Activated CD8-positive, alpha-beta T cell treated with anti-CD3 and anti-CD28 coated beads for 36 hours (primary cell): ENCODE data around the gene PAK1. TPM values are rescaled to one million over a fixed set of nuclear protein-coding genes. Genes with fewer than 3 reads are reported as not detected.
A peak's percentile ranks its signal among the peaks of the same experiment; 100 is the strongest.

Experiments used
- ATAC-seq: fragments of 200-7000 bp; cut with Tn5 transposase; one replicate; pipeline ENCODE4 v1.10.0; 2021; ENCODE audit warnings: mild to moderate bottlenecking, moderate library complexity
- CTCF ChIA-PET: fragments of 350-600 bp; sonication (Branson Sonifier 250); formaldehyde crosslinking; loops from one replicate; lab custom pipeline; 2021; ENCODE audit warnings: antibody characterized with exemption; lab: Charles Lee
- POLR2A ChIA-PET: fragments of 350-600 bp; sonication (Branson Sonifier 250); formaldehyde crosslinking; loops from one replicate; lab custom pipeline; 2021; ENCODE audit warnings: antibody characterized with exemption; lab: Charles Lee
- DNase-seq: peaks from one replicate; pipeline ENCODE4 v3.0.0-alpha.2; 2020
- H3K27ac Mint-ChIP-seq: one replicate; pipeline ENCODE4 v1.8.0; 2021; ENCODE audit warnings: mild to moderate bottlenecking, mixed read lengths
- H3K27me3 Mint-ChIP-seq: one replicate; pipeline ENCODE4 v1.8.0; 2021; ENCODE audit warnings: mixed read lengths
- H3K36me3 Mint-ChIP-seq: one replicate; pipeline ENCODE4 v1.8.0; 2021; ENCODE audit warnings: low read depth, mixed read lengths
- H3K4me1 Mint-ChIP-seq: one replicate; pipeline ENCODE4 v1.8.0; 2021; ENCODE audit warnings: low read depth, mixed read lengths
- H3K4me3 Mint-ChIP-seq: one replicate; pipeline ENCODE4 v1.8.0; 2021; ENCODE audit warnings: mild to moderate bottlenecking, moderate library complexity, mixed read lengths
- H3K9me3 Mint-ChIP-seq: one replicate; pipeline ENCODE4 v1.8.0; 2021; ENCODE audit warnings: mixed read lengths
- CTCF ChIP-seq: fragments of 200-600 bp; IDR thresholded peaks from one replicate; pipeline ENCODE4 v1.8.0; 2022; ENCODE audit warnings: antibody characterized with exemption, mild to moderate bottlenecking
- intact Hi-C: fragments of 100-400 bp; cut with micrococcal nuclease; formaldehyde crosslinking; loops from one replicate; pipeline ENCODE4 v1.10.0; 2022
- total RNA-seq, 2 experiments: library from RNA; stranded (reverse); gene quantifications; one replicate each; pipeline ENCODE4 v1.2.3, GENCODE V29; 2021

The PAK1 gene
- total RNA-seq, 2 experiments from 2014 or later = 43.8 to 49.9 TPM

- ChIA-PET CTCF (no interaction called here), POLR2A (no interaction called here)
- intact Hi-C loops = no loop called here
- ATAC-seq (no peak), DNase-seq (no peak)
- Mint-ChIP-seq H3K27me3 (no peaks in the 10 kb centered on the region), H3K9me3 (no peaks in the 10 kb centered on the region), H3K4me1 (peaks cover 11% of the 10 kb centered on the region), H3K27ac (no peak overlapping the region), H3K36me3 (no peaks in the 10 kb centered on the region), H3K4me3 (no peak overlapping the region)
- no peak for TF ChIP-seq CTCF
These were observed 163.2 kb downstream of the PAK1 start for GRCh38 chr11:77310721-77311120.

- no peaks in the 10 kb centered on the region for H3K9me3 Mint-ChIP-seq
- no peak overlapping the region for H3K4me3 Mint-ChIP-seq
- peaks cover 11% of the 10 kb centered on the region for H3K4me1 Mint-ChIP-seq
- intact Hi-C loops = no loop called here
- no peak for ATAC-seq
- TF ChIP-seq CTCF = no peak
- DNase-seq = no peak
- H3K27me3 Mint-ChIP-seq = no peaks in the 10 kb centered on the region
- ChIA-PET CTCF (no interaction called here), POLR2A (no interaction called here)
- H3K27ac Mint-ChIP-seq = no peak overlapping the region
- H3K36me3 Mint-ChIP-seq = no peaks in the 10 kb centered on the region
These were observed 164.4 kb downstream of the PAK1 start for GRCh38 chr11:77309401-77310085.

- H3K4me3 Mint-ChIP-seq = no peak overlapping the region
- intact Hi-C loops = no loop called here
- no peaks in the 10 kb centered on the region for H3K36me3 Mint-ChIP-seq
- peak; percentile 70 for ATAC-seq
- DNase-seq = no peak
- no peak overlapping the region for H3K27ac Mint-ChIP-seq
- ChIA-PET CTCF (no interaction called here), POLR2A (no interaction called here)
- no peak for TF ChIP-seq CTCF
- H3K9me3 Mint-ChIP-seq = no peaks in the 10 kb centered on the region
- no peaks in the 10 kb centered on the region for H3K27me3 Mint-ChIP-seq
- peaks cover 11% of the 10 kb centered on the region for H3K4me1 Mint-ChIP-seq
These were observed 165.1 kb downstream of the PAK1 start for GRCh38 chr11:77308838-77309237.

GRCh38 chr11:77303328-77303727 lies 170.6 kb downstream of the PAK1 start:
- H3K27me3 Mint-ChIP-seq = no peaks in the 10 kb centered on the region
- no peak for DNase-seq
- no peak overlapping the region for H3K27ac Mint-ChIP-seq
- H3K9me3 Mint-ChIP-seq = no peaks in the 10 kb centered on the region
- no peak overlapping the region for H3K4me3 Mint-ChIP-seq
- CTCF ChIA-PET = no interaction called here
- TF ChIP-seq CTCF = no peak
- H3K36me3 Mint-ChIP-seq = no peaks in the 10 kb centered on the region
- intact Hi-C loops = no loop called here
- no peaks in the 10 kb centered on the region for H3K4me1 Mint-ChIP-seq
- POLR2A ChIA-PET = no interaction called here
- no peak for ATAC-seq

- POLR2A ChIA-PET = no interaction called here
- Mint-ChIP-seq H3K4me1 (no peaks in the 10 kb centered on the region), H3K4me3 (no peak overlapping the region), H3K27ac (no peak overlapping the region), H3K27me3 (no peaks in the 10 kb centered on the region), H3K36me3 (no peaks in the 10 kb centered on the region), H3K9me3 (no peaks in the 10 kb centered on the region)
- intact Hi-C loops = no loop called here
- no peak for ATAC-seq
- DNase-seq = no peak
- no peak for TF ChIP-seq CTCF
- CTCF ChIA-PET = interaction anchor here (0.9 kb wide), 1 partner anchor 21 kb away, joined by 3 read pairs; no protein-coding TSS in a partner anchor
These were observed 171.1 kb downstream of the PAK1 start for GRCh38 chr11:77302752-77303151.
